ENCODE data around the gene LRSAM1.

The LRSAM1 gene

GRCh38 chr9:127514468-127514867, 63.2 kb downstream of the LRSAM1 start:
- Histone ChIP-seq H3K36me3 (replicated peaks) (peaks cover 36% of the 10 kb centered on the region), H3K27me3 (ENCODE audit: low read depth) (no peaks in the 10 kb centered on the region), H3K4me3 (no peak overlapping the region), H3K9me3 (no peaks in the 10 kb centered on the region), H3K4me1 (no peaks in the 10 kb centered on the region)
- in situ Hi-C loops (cut with MboI; ENCODE audit: low sequenced_read_pairs): no loop called here
- no peak for DNase-seq (ENCODE audit: low spot score in 2 of 2)

- Histone ChIP-seq H3K4me3 (no peak overlapping the region), H3K27me3 (ENCODE audit: low read depth) (no peaks in the 10 kb centered on the region), H3K36me3 (replicated peaks) (peaks cover 36% of the 10 kb centered on the region), H3K9me3 (no peaks in the 10 kb centered on the region), H3K4me1 (no peaks in the 10 kb centered on the region)
- DNase-seq (ENCODE audit: low spot score in 2 of 2): no peak
- in situ Hi-C loops (cut with MboI; ENCODE audit: low sequenced_read_pairs): no loop called here
Observed at GRCh38 chr9:127516835-127517607, 65.7 kb downstream of the LRSAM1 start.

GRCh38 chr9:127517620-127518019, 66.3 kb downstream of the LRSAM1 start:
- Histone ChIP-seq H3K36me3 (replicated peaks) (peaks cover 38% of the 10 kb centered on the region), H3K27me3 (ENCODE audit: low read depth) (no peaks in the 10 kb centered on the region), H3K4me1 (no peaks in the 10 kb centered on the region), H3K9me3 (no peaks in the 10 kb centered on the region), H3K4me3 (no peak overlapping the region)
- DNase-seq (ENCODE audit: low spot score in 2 of 2): no peak
- in situ Hi-C loops (cut with MboI; ENCODE audit: low sequenced_read_pairs): no loop called here

- in situ Hi-C loops (cut with MboI; ENCODE audit: low sequenced_read_pairs): no loop called here
- no peaks in the 10 kb centered on the region for H3K27me3 ChIP-seq (ENCODE audit: low read depth)
- H3K36me3 ChIP-seq (replicated peaks): peaks cover 41% of the 10 kb centered on the region
- no peaks in the 10 kb centered on the region for H3K4me1 ChIP-seq
- H3K9me3 ChIP-seq: peaks cover 1% of the 10 kb centered on the region; the same call in 1 of the 2 replicates
- no peak overlapping the region for H3K4me3 ChIP-seq
- DNase-seq (ENCODE audit: low spot score in 2 of 2): no peak
Observed at GRCh38 chr9:127518091-127518856, 67.0 kb downstream of the LRSAM1 start.

GRCh38 chr9:127519301-127520166, 68.2 kb downstream of the LRSAM1 start:
- peaks cover 43% of the 10 kb centered on the region for H3K36me3 ChIP-seq (replicated peaks)

GRCh38 chr9:127520941-127521918, 69.9 kb downstream of the LRSAM1 start:
- Histone ChIP-seq H3K27me3 (ENCODE audit: low read depth) (no peaks in the 10 kb centered on the region), H3K4me3 (no peak overlapping the region), H3K4me1 (no peaks in the 10 kb centered on the region), H3K9me3 (peaks cover 17% of the 10 kb centered on the region), H3K36me3 (replicated peaks) (peaks cover 46% of the 10 kb centered on the region)
- in situ Hi-C loops (cut with MboI; ENCODE audit: low sequenced_read_pairs): no loop called here
- DNase-seq (ENCODE audit: low spot score in 2 of 2): no peak

More at GRCh38 chr9:127519301-127520166, 68.2 kb downstream of the LRSAM1 start:
- Histone ChIP-seq H3K9me3 (peaks cover 10% of the 10 kb centered on the region), H3K4me1 (no peaks in the 10 kb centered on the region), H3K4me3 (no peak overlapping the region), H3K27me3 (ENCODE audit: low read depth) (no peaks in the 10 kb centered on the region)
- DNase-seq (ENCODE audit: low spot score in 2 of 2): no peak
- in situ Hi-C loops (cut with MboI; ENCODE audit: low sequenced_read_pairs): no loop called here

GRCh38 chr9:127521919-127522304, 70.6 kb downstream of the LRSAM1 start:
- H3K36me3 ChIP-seq (replicated peaks): peaks cover 46% of the 10 kb centered on the region
- no peak for DNase-seq (ENCODE audit: low spot score in 2 of 2)
- no peaks in the 10 kb centered on the region for H3K4me1 ChIP-seq
- H3K9me3 ChIP-seq: peaks cover 20% of the 10 kb centered on the region
- no peaks in the 10 kb centered on the region for H3K27me3 ChIP-seq (ENCODE audit: low read depth)
- in situ Hi-C loops (cut with MboI; ENCODE audit: low sequenced_read_pairs): no loop called here
- no peak overlapping the region for H3K4me3 ChIP-seq

GRCh38 chr9:127522727-127523126, 71.4 kb downstream of the LRSAM1 start:
- no peak overlapping the region for H3K4me3 ChIP-seq

GRCh38 chr9:127523312-127523851, 72.1 kb downstream of the LRSAM1 start:
- in situ Hi-C loops (cut with MboI; ENCODE audit: low sequenced_read_pairs): no loop called here
- DNase-seq (ENCODE audit: low spot score in 2 of 2): peak in 1 of 2 experiments; percentile 57
- peaks cover 44% of the 10 kb centered on the region for H3K36me3 ChIP-seq (replicated peaks)
- H3K4me1 ChIP-seq: no peaks in the 10 kb centered on the region
- peaks cover 20% of the 10 kb centered on the region for H3K9me3 ChIP-seq
- no peaks in the 10 kb centered on the region for H3K27me3 ChIP-seq (ENCODE audit: low read depth)
- no peak overlapping the region for H3K4me3 ChIP-seq

More at GRCh38 chr9:127522727-127523126, 71.4 kb downstream of the LRSAM1 start:
- H3K27me3 ChIP-seq (ENCODE audit: low read depth): no peaks in the 10 kb centered on the region
- in situ Hi-C loops (cut with MboI; ENCODE audit: low sequenced_read_pairs): no loop called here
- peaks cover 20% of the 10 kb centered on the region for H3K9me3 ChIP-seq
- peaks cover 45% of the 10 kb centered on the region for H3K36me3 ChIP-seq (replicated peaks)
- H3K4me1 ChIP-seq: no peaks in the 10 kb centered on the region
- DNase-seq (ENCODE audit: low spot score in 2 of 2): no peak

GRCh38 chr9:127524373-127524772, 73.1 kb downstream of the LRSAM1 start:
- Histone ChIP-seq H3K4me3 (no peak overlapping the region), H3K4me1 (peaks cover 3% of the 10 kb centered on the region; the same call in 1 of the 2 replicates), H3K9me3 (peaks cover 20% of the 10 kb centered on the region), H3K36me3 (replicated peaks) (peaks cover 44% of the 10 kb centered on the region), H3K27me3 (ENCODE audit: low read depth) (no peaks in the 10 kb centered on the region)
- in situ Hi-C loops (cut with MboI; ENCODE audit: low sequenced_read_pairs): no loop called here
- DNase-seq (ENCODE audit: low spot score in 2 of 2): no peak

- DNase-seq (ENCODE audit: low spot score in 2 of 2): no peak
- in situ Hi-C loops (cut with MboI; ENCODE audit: low sequenced_read_pairs): no loop called here
- Histone ChIP-seq H3K36me3 (replicated peaks) (peaks cover 44% of the 10 kb centered on the region), H3K4me3 (no peak overlapping the region), H3K4me1 (peaks cover 3% of the 10 kb centered on the region; the same call in 1 of the 2 replicates), H3K27me3 (ENCODE audit: low read depth) (no peaks in the 10 kb centered on the region), H3K9me3 (peaks cover 20% of the 10 kb centered on the region)
Observed at GRCh38 chr9:127525401-127526188, 74.3 kb downstream of the LRSAM1 start.
